ENCODE data around the gene HEPACAM2. TPM values are rescaled to one million over a fixed set of nuclear protein-coding genes. Genes with fewer than 3 reads are reported as not detected.

The HEPACAM2 gene
- total RNA-seq, 1 donor from 2014 or later = not detected

DNA sequence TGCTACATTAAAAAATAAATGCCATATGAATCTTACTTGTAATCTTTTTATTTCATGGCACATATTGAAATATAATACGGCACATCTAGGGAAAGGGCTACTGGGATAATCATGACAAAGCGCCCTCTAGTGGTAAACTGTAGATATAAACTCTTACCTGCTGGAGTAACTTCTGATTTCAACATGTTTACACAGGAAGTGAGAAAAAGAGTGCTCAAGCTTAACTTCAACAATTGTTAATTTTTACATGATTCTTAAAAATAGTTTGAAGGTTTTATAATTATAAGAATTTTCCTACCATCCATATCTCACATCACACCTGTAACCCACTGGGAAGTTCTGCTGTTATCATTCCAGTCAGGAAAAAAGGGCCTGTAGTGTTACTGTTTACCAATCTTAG lies 2.0 kb upstream of the HEPACAM2 start:
- TF ChIP-seq, protein P1, sequence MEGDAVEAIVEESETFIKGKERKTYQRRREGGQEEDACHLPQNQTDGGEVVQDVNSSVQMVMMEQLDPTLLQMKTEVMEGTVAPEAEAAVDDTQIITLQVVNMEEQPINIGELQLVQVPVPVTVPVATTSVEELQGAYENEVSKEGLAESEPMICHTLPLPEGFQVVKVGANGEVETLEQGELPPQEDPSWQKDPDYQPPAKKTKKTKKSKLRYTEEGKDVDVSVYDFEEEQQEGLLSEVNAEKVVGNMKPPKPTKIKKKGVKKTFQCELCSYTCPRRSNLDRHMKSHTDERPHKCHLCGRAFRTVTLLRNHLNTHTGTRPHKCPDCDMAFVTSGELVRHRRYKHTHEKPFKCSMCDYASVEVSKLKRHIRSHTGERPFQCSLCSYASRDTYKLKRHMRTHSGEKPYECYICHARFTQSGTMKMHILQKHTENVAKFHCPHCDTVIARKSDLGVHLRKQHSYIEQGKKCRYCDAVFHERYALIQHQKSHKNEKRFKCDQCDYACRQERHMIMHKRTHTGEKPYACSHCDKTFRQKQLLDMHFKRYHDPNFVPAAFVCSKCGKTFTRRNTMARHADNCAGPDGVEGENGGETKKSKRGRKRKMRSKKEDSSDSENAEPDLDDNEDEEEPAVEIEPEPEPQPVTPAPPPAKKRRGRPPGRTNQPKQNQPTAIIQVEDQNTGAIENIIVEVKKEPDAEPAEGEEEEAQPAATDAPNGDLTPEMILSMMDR (IDR thresholded peaks at IDR 0.05) = peak; percentile 68
- ATAC-seq (ENCODE audit: low read depth) = no peak
- peaks cover 8% of the 10 kb centered on the region for H3K36me3 Mint-ChIP-seq (ENCODE audit: low read depth)
- intact Hi-C loops (cut with micrococcal nuclease) = loop anchor here (1.0 to 2.0 kb wide), 7 partner anchors 63 to 700 kb away; partner anchors contain the start of genes PEX1, RBM48 and SAMD9L
- ChIA-PET CTCF (interaction anchor here (0.6 to 1.7 kb wide), 6 partner anchors 11 to 640 kb away, joined by 3 to 6 read pairs (median 4); partner anchors contain the start of gene SAMD9), POLR2A (no interaction called here)
- DNase-seq = no peak
- H3K27me3 Mint-ChIP-seq = peaks cover 2% of the 10 kb centered on the region
- H3K9me3 Mint-ChIP-seq = no peaks in the 10 kb centered on the region
- no peak overlapping the region for H3K27ac Mint-ChIP-seq
- H3K4me3 Mint-ChIP-seq = no peak overlapping the region
- H3K4me1 Mint-ChIP-seq = peaks cover 22% of the 10 kb centered on the region

DNA sequence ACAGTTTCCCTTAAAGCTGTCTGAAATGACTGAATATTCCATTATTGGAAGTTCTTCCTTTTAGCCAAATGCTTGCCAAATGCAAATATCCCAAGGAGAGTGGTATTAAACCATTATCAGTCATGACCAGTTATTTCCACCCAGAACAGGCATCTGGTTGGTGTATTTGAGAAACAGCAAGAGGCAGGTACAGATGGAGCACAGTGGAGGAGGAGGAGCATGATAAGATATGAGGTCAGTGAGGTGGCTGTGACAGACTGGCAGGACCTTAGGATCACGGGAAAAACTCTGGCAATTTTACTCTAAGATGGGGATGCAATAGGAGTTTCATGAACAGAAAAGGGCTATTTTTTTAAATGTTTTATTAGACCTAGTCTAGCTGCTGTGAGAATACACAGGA lies 6.4 kb downstream of the HEPACAM2 start:
- intact Hi-C loops (cut with micrococcal nuclease) = no loop called here
- no peaks in the 10 kb centered on the region for H3K36me3 Mint-ChIP-seq (ENCODE audit: low read depth)
- ATAC-seq (ENCODE audit: low read depth) (no peak), DNase-seq (no peak)
- ChIA-PET CTCF (no interaction called here), POLR2A (no interaction called here)
- TF ChIP-seq, protein P1 (IDR thresholded peaks at IDR 0.05) = no peak
- no peaks in the 10 kb centered on the region for H3K9me3 Mint-ChIP-seq
- no peak overlapping the region for H3K4me3 Mint-ChIP-seq
- H3K27me3 Mint-ChIP-seq = peaks cover 14% of the 10 kb centered on the region
- no peak overlapping the region for H3K27ac Mint-ChIP-seq
- no peaks in the 10 kb centered on the region for H3K4me1 Mint-ChIP-seq

DNA sequence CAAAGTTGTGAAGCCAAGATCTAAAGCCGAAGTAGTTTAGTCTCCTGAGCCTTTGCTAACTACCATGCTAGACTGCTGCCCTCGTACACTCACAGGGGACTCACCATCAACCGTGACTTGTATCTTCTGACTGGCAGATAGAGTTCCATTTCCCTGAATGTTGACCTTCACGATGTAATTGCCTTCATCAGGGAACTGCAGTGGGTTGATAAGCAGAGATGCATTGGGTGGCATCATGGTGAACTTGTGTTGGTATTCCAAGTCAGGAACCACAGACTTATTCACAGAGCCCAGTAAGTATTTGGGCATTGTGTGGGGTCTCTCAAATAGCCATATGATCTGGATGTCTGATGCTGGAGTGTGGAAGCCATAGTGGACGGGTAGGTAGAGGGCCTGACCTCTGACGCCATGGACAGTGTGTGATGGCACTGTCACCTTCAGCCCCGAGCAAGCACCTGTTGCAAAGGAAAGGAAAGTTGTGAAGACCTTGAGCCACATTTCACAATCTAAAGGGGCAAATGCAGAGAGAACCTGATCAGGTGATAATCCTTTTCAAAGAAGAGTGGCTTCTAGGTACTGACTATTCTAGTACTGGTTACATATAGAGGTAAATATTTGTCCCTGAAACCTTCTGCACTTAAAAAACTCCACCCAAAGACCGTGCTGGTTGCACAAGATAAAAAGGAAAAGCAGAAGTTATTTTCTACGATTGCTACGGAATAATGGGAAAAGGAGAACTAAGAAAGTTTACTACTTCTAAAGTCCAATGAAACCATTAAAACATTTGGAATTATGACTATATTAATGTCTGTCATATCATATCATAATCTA lies 7.1 kb downstream of the HEPACAM2 start:
- H3K27me3 Mint-ChIP-seq = peaks cover 17% of the 10 kb centered on the region

DNA sequence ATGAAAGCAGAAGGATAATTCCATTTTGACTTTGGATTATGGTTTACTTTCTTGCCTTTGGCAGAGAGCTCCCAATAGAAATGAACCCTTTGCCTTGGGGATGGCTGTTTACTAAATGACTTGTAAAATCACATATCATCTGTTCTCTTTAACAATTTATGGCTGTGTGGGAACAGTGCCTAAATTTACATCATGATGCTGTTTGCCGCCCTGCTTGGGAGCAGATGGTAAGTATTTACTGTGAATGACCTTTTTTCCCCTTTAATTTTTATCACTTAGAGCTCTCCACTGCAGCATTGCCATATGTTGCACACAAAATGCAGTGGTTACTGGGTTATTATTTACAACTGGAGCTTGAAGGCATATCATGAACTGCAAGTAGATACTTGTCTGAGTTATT lies 13.4 kb downstream of the HEPACAM2 start:
- no peaks in the 10 kb centered on the region for H3K36me3 Mint-ChIP-seq (ENCODE audit: low read depth)
- H3K9me3 Mint-ChIP-seq = no peaks in the 10 kb centered on the region
- no peak for ATAC-seq (ENCODE audit: low read depth)
- DNase-seq = no peak
- intact Hi-C loops (cut with micrococcal nuclease) = no loop called here
- ChIA-PET POLR2A (no interaction called here), CTCF (interaction anchor here (1.3 kb wide), 1 partner anchor 33 kb away, joined by 3 read pairs; no protein-coding TSS in a partner anchor)
- no peak overlapping the region for H3K27ac Mint-ChIP-seq
- peaks cover 2% of the 10 kb centered on the region for H3K4me1 Mint-ChIP-seq
- H3K27me3 Mint-ChIP-seq = peaks cover 21% of the 10 kb centered on the region
- no peak overlapping the region for H3K4me3 Mint-ChIP-seq
- TF ChIP-seq, protein P1 (IDR thresholded peaks at IDR 0.05) = no peak

More for the DNA sequence above, 7.1 kb downstream of the HEPACAM2 start:
- Mint-ChIP-seq H3K4me1 (no peaks in the 10 kb centered on the region), H3K9me3 (no peaks in the 10 kb centered on the region), H3K36me3 (ENCODE audit: low read depth) (no peaks in the 10 kb centered on the region), H3K27ac (no peak overlapping the region), H3K4me3 (no peak overlapping the region)
- ChIA-PET CTCF (no interaction called here), POLR2A (no interaction called here)
- DNase-seq (no peak), ATAC-seq (ENCODE audit: low read depth) (no peak)
- intact Hi-C loops (cut with micrococcal nuclease) = no loop called here
- TF ChIP-seq, protein P1 (IDR thresholded peaks at IDR 0.05) = no peak

DNA sequence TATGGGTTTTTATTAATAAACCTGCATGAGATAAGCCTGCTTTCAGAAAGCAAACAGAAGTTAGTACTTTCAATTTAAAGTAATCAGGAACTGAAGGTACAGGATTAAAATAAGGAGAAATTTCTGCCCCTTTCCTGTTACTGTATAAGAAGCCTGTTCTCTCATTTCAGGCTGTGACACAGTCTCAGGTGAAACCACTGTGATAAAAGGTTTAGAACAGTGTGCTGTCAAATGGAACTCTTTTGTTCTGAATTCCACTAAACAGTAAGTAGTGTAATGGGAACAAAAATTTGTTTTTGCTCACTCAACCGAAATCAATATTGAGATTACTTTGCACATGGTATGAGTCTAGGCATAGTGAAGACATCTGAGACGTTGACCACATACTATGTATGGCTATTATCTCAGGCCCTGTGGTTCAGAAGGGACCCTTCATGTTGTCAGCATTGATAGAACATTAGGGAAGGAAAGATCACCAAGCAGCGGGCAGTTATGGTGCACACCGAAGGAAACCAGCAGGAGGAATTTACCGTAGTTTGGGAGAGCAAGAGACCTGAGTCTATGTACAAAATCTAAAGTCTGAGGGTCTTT lies 14.9 kb downstream of the HEPACAM2 start:
- peaks cover 26% of the 10 kb centered on the region for H3K27me3 Mint-ChIP-seq
- H3K4me3 Mint-ChIP-seq = no peak overlapping the region
- intact Hi-C loops (cut with micrococcal nuclease) = no loop called here
- ChIA-PET POLR2A (no interaction called here), CTCF (no interaction called here)
- no peaks in the 10 kb centered on the region for H3K36me3 Mint-ChIP-seq (ENCODE audit: low read depth)
- no peak for ATAC-seq (ENCODE audit: low read depth)
- no peaks in the 10 kb centered on the region for H3K9me3 Mint-ChIP-seq
- TF ChIP-seq, protein P1 (IDR thresholded peaks at IDR 0.05) = no peak
- no peak overlapping the region for H3K27ac Mint-ChIP-seq
- H3K4me1 Mint-ChIP-seq = peaks cover 2% of the 10 kb centered on the region
- no peak for DNase-seq
